Stimulated activated CD8-positive, alpha-beta memory T cell treated with anti-CD3 and anti-CD28 coated beads, Interleukin-15, amount 100 ng/mL, for 48 hours (primary cell): ENCODE data around the gene TMEM225.
"Not testable (repeated sequence)": the region's sequence is repeated elsewhere in the genome, so short reads cannot be mapped to it uniquely, and the experiment has no call there.

ENCODE experiments used
- DNase-seq, 2 donors: peaks; one replicate each; pipeline ENCODE4 v3.0.0-alpha.2; 2020; ENCODE audit warnings: low read depth in 2 of 2

TMEM225 gene

GRCh38 chr11:123885570-123885969 lies at the start of gene TMEM225:
Gene TMEM225, minus strand, starts transcription at chr11:123885670. Its CDS starts 245 bp downstream, at chr11:123885425.
- DNase-seq: no peak

- DNase-seq: no peak
Observed at GRCh38 chr11:123924027-123924426, 38.6 kb upstream of the TMEM225 start.

GRCh38 chr11:123920943-123921342 lies 35.5 kb upstream of the TMEM225 start:
- no peak for DNase-seq

GRCh38 chr11:123905826-123906225 lies 20.4 kb upstream of the TMEM225 start:
- no peak for DNase-seq

GRCh38 chr11:123904932-123905331 lies 19.5 kb upstream of the TMEM225 start:
- DNase-seq: no peak

GRCh38 chr11:123903932-123904331 lies 18.5 kb upstream of the TMEM225 start:
- no peak for DNase-seq

GRCh38 chr11:123901867-123902266 lies 16.4 kb upstream of the TMEM225 start, which contains the start of gene OR8D4:
Gene OR8D4, plus strand, starts transcription at chr11:123902167. Its CDS starts 4,265 bp downstream, at chr11:123906432.
- no peak for DNase-seq

GRCh38 chr11:123899792-123900191 lies 14.3 kb upstream of the TMEM225 start:
- DNase-seq: no peak

- no peak for DNase-seq
Observed at GRCh38 chr11:123892031-123892430, 6.6 kb upstream of the TMEM225 start.

GRCh38 chr11:123880912-123881311 lies 4.6 kb downstream of the TMEM225 start:
- no peak for DNase-seq

GRCh38 chr11:123867795-123868194 lies 17.7 kb downstream of the TMEM225 start:
- not testable (repeated sequence) for DNase-seq

- not testable (repeated sequence) for DNase-seq
Observed at GRCh38 chr11:123865293-123865692, 20.2 kb downstream of the TMEM225 start.

- DNase-seq: no peak
Observed at GRCh38 chr11:123859731-123860130, 25.7 kb downstream of the TMEM225 start.

- DNase-seq: no peak
Observed at GRCh38 chr11:123856444-123856843, 29.0 kb downstream of the TMEM225 start.

GRCh38 chr11:123853038-123853437 lies 32.4 kb downstream of the TMEM225 start:
- DNase-seq: no peak

GRCh38 chr11:123852321-123852720 lies 33.1 kb downstream of the TMEM225 start:
- DNase-seq: no peak

GRCh38 chr11:123851110-123851509 lies 34.4 kb downstream of the TMEM225 start:
- DNase-seq: no peak

- no peak for DNase-seq
Observed at GRCh38 chr11:123841174-123841573, 44.3 kb downstream of the TMEM225 start.

- DNase-seq: no peak
Observed at GRCh38 chr11:123839131-123839530, 46.3 kb downstream of the TMEM225 start.

- no peak for DNase-seq
Observed at GRCh38 chr11:123838659-123839058, 46.8 kb downstream of the TMEM225 start.

GRCh38 chr11:123838199-123838598 lies 47.3 kb downstream of the TMEM225 start:
- DNase-seq: no peak

- DNase-seq: no peak
Observed at GRCh38 chr11:123833095-123833494, 52.4 kb downstream of the TMEM225 start.
